Transverse colon (tissue), 4 donors: ENCODE results near the gene SLC25A10.

Experiments
- CTCF ChIP-seq, 5 experiments: fragments of 200-600 bp in 3 of 5; fragments of 450-650 bp in 2 of 5; sonication (generic) in 3 of 5; IDR thresholded peaks; 1 replicate in 2 of 5; 2 replicates in 3 of 5; pipeline ENCODE4 v1.5.1; 2016 to 2017; ENCODE audit warnings: antibody characterized with exemption in 5 of 5, inconsistent platforms in 3 of 5, mild to moderate bottlenecking in 2 of 5, moderate library complexity in 1 of 5
- EP300 ChIP-seq: sonication (generic); formaldehyde crosslinking; IDR thresholded peaks from one replicate; pipeline ENCODE4 v1.6.1; 2017; ENCODE audit warnings: antibody characterized with exemption, low read depth
- POLR2A ChIP-seq: fragments of 450-650 bp; IDR thresholded peaks from one replicate; pipeline ENCODE4 v1.6.1; 2016; ENCODE audit warnings: antibody characterized with exemption, mild to moderate bottlenecking, moderate library complexity
- POLR2AphosphoS5 ChIP-seq, 3 donors: sonication (generic); formaldehyde crosslinking; IDR thresholded peaks; one replicate each; pipeline ENCODE4 v1.6.1; 2016; ENCODE audit warnings: antibody characterized with exemption in 3 of 3

DNA sequence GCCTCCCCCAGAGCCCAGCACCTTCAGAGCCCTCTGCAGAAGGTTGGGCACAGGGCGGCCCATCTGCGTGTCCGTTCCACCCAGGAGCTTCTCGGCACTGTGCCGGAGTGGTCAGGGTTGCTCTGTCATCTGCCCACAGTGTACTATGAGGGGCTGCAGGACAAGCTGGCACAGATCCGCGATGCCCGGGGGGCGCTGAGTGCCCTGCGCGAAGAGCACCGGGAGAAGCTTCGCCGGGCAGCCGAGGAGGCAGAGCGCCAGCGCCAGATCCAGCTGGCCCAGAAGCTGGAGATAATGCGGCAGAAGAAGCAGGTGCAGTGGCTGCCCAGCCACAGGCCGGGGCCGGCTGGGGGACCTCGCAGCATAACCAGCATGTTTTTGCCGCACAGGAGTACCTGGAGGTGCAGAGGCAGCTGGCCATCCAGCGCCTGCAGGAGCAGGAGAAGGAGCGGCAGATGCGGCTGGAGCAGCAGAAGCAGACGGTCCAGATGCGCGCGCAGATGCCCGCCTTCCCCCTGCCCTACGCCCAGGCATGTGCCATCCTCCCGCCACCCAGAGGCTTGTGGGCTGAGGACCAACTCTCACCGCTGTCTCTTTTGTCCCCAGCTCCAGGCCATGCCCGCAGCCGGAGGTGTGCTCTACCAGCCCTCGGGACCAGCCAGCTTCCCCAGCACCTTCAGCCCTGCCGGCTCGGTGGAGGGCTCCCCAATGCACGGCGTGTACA, 15.7 kb upstream of the SLC25A10 start:
- no peak for TF ChIP-seq CTCF (IDR thresholded peaks at IDR 0.05)
- TF ChIP-seq POLR2A = no peak
- TF ChIP-seq POLR2AphosphoS5 (IDR thresholded peaks at IDR 0.05) = no peak
- TF ChIP-seq EP300 = no peak
